HepG2 (cell line): ENCODE measurements around the gene SMAP1. TPM values are rescaled to one million over a fixed set of nuclear protein-coding genes. Genes with fewer than 3 reads are reported as not detected.

Source experiments
- AHDC1 ChIP-seq: sonication (generic); formaldehyde crosslinking; IDR thresholded peaks from 2 replicates; pipeline ENCODE4 v1.5.1; 2020; ENCODE audit warnings: mild to moderate bottlenecking, missing genetic modification reagents, borderline replicate concordance
- ATF6 ChIP-seq: sonication (generic); formaldehyde crosslinking; conservative IDR thresholded peaks from 2 replicates; pipeline ENCODE4 v1.4.0; 2020; ENCODE audit warnings: missing genetic modification reagents
- CEBPB ChIP-seq: IDR thresholded peaks from 2 replicates; pipeline ENCODE4 v1.6.1; 2011; ENCODE audit warnings: low read depth, low read length, improper control_type of control experiment, borderline replicate concordance
- ELF1 ChIP-seq: sonication (generic); formaldehyde crosslinking; IDR thresholded peaks from 2 replicates; pipeline ENCODE4 v1.4.0; 2020; ENCODE audit warnings: missing genetic modification reagents
- GMEB1 ChIP-seq: sonication (generic); formaldehyde crosslinking; IDR thresholded peaks from 2 replicates; pipeline ENCODE4 v1.5.1; 2020; ENCODE audit warnings: missing genetic modification reagents, mild to moderate bottlenecking, borderline replicate concordance
- KAT7 ChIP-seq: IDR thresholded peaks from 2 replicates; pipeline ENCODE4 v1.6.1; 2018; ENCODE audit warnings: borderline replicate concordance, missing compliant biosample characterization
- KDM3A ChIP-seq: IDR thresholded peaks from 2 replicates; pipeline ENCODE4 v1.6.1; 2018; ENCODE audit warnings: low read depth, missing compliant biosample characterization
- NR2F6 ChIP-seq, 2 experiments: IDR thresholded peaks; 2 replicates each; pipeline ENCODE4 v1.6.1; 2016; ENCODE audit warnings: antibody characterized with exemption in 1 of 2, mild to moderate bottlenecking in 1 of 2
- PRPF4 ChIP-seq: fragments of 200-400 bp; formaldehyde crosslinking; IDR thresholded peaks from 2 replicates; pipeline ENCODE4 v1.6.1; 2016; ENCODE audit warnings: low read length, low read depth; ENCODE audit not compliant: poor library complexity, severe bottlenecking
- SSRP1 ChIP-seq: IDR thresholded peaks from 2 replicates; pipeline ENCODE4 v1.6.1; 2016; ENCODE audit warnings: control low read depth
- WIZ ChIP-seq: sonication (generic); formaldehyde crosslinking; IDR thresholded peaks from 2 replicates; pipeline ENCODE4 v1.5.1; 2020; ENCODE audit warnings: mild to moderate bottlenecking, missing genetic modification reagents
- ZNF562 ChIP-seq: sonication (generic); formaldehyde crosslinking; IDR thresholded peaks from 2 replicates; pipeline ENCODE4 v1.8.0; 2022; ENCODE audit warnings: missing genetic modification reagents, borderline replicate concordance
- ZNF615 ChIP-seq: sonication (generic); formaldehyde crosslinking; IDR thresholded peaks from 2 replicates; pipeline ENCODE4 v1.5.0; 2020; ENCODE audit warnings: mild to moderate bottlenecking, missing genetic modification reagents, borderline replicate concordance
- ZNF724P ChIP-seq: sonication (generic); formaldehyde crosslinking; IDR thresholded peaks from 2 replicates; pipeline ENCODE4 v1.8.0; 2022; ENCODE audit warnings: missing genetic modification reagents, borderline replicate concordance
- ZNF816 ChIP-seq: sonication (generic); formaldehyde crosslinking; IDR thresholded peaks from 2 replicates; pipeline ENCODE4 v1.8.0; 2022; ENCODE audit warnings: missing genetic modification reagents, mild to moderate bottlenecking, borderline replicate concordance
- polyA plus RNA-seq, 8 experiments: library from polyadenylated mRNA; depleted of rRNA in 3 of 8; stranded (reverse) in 7 of 8; unstranded in 1 of 8; fragments of >200 nt; fragmentation: Illumina TruSeq in 4 of 8; extraction: Trizol in 4 of 8; gene quantifications; 2 replicates each; pipeline versions ENCODE4 v1.2.1 to v1.2.3, GENCODE V29; 2011 to 2016; ENCODE audit warnings: low read depth in 4 of 8, missing spikeins in 1 of 8, mixed read lengths in 1 of 8; ENCODE audit not compliant: insufficient read depth in 1 of 8
- total RNA-seq, 5 experiments: library from RNA; depleted of rRNA; stranded (reverse); fragments of >200 nt; fragmentation: Illumina TruSeq; extraction: Trizol; gene quantifications; 2 replicates each; pipeline ENCODE4 v1.2.3, GENCODE V29; 2016; ENCODE audit warnings: low read depth in 1 of 5

The SMAP1 gene
- total and polyA plus RNA-seq, 2 of the 13 experiments (the other 11 are each of a cell fraction or from before 2014, with no cell fraction given): 13.4 to 17.8 TPM

GRCh38 chr6:70852667-70853246 lies 185.1 kb downstream of the SMAP1 start (continued):
- TF ChIP-seq ATF6 (CRISPR knock-in tag): no peak
- TF ChIP-seq ZNF562 (CRISPR knock-in tag): no peak
- TF ChIP-seq SSRP1 (CRISPR knock-in tag): no peak
- TF ChIP-seq ZNF724P (CRISPR knock-in tag): no peak
- no peak for TF ChIP-seq ELF1 (CRISPR knock-in tag)
- no peak for TF ChIP-seq KAT7 (CRISPR knock-in tag)
- 0 out of 2 replicates have a peak, but pooled peaks have one; percentile 22 for TF ChIP-seq NR2F6 (IDR thresholded peaks at IDR 0.05)
- no peak for TF ChIP-seq NR2F6 (CRISPR knock-in tag; IDR thresholded peaks at IDR 0.05)
- TF ChIP-seq ZNF615 (CRISPR knock-in tag): no peak
- TF ChIP-seq PRPF4: no peak
- peak; percentile 38; the same call in 1 of the 2 replicates for TF ChIP-seq AHDC1 (CRISPR knock-in tag)
- TF ChIP-seq CEBPB: no peak
- TF ChIP-seq ZNF816 (CRISPR knock-in tag): no peak
- no peak for TF ChIP-seq WIZ (CRISPR knock-in tag)
- no peak for TF ChIP-seq KDM3A (CRISPR knock-in tag)
- TF ChIP-seq GMEB1 (CRISPR knock-in tag): no peak
